Measurements from ENCODE around the gene CALCR.

DNA sequence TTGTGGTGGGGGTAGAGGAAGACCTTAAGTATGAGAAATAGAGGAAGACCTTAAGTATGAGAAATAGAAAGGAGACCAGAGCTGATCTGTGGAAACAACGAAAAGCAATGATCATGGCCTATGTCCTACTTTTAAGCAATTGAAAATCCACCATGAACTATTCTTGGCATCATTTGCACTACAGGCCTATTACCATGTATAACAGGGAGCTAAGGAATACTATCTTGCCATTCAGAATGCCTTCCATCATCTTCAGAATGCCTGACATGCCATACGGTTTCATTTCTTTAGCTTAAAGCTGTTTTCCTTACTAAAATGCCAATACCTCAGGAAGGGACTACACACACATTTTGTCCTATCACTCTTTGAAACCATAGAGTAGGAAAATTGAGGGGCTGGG lies 127.0 kb downstream of the CALCR start:
- TF ChIP-seq CTCF (IDR thresholded peaks at IDR 0.05) (no peak), POLR2AphosphoS5 (IDR thresholded peaks at IDR 0.05) (no peak), POLR2A (IDR thresholded peaks at IDR 0.05) (no peak)

Data from breast epithelium (tissue), 3 donors.